Tibial nerve (tissue), 4 donors: ENCODE measurements around the gene UPF3A. TPM values are rescaled to one million over a fixed set of nuclear protein-coding genes. Genes with fewer than 3 reads are reported as not detected.

Experiments used
- DNase-seq, 2 donors: peaks; one replicate each; pipeline ENCODE4 v3.0.0-alpha.2; 2019; ENCODE audit warnings: low spot score in 2 of 2
- H3K27ac ChIP-seq, 4 donors: fragments of 200-600 bp; sonication (generic) in 3 of 4; one replicate each; pipeline ENCODE4 v1.5.1; 2017 to 2019; ENCODE audit warnings: mild to moderate bottlenecking in 1 of 4
- H3K27me3 ChIP-seq, 2 donors: fragments of 200-600 bp; sonication (generic) in 1 of 2; one replicate each; pipeline versions ENCODE4 v1.5.1 to v1.6.0; 2017 to 2019
- H3K36me3 ChIP-seq, 3 donors: fragments of 200-600 bp; sonication (generic); one replicate each; pipeline ENCODE4 v1.5.1; 2018 to 2019
- H3K4me1 ChIP-seq, 4 donors: fragments of 200-600 bp; sonication (generic) in 3 of 4; one replicate each; pipeline ENCODE4 v1.5.1; 2017 to 2019
- H3K4me3 ChIP-seq, 4 donors: fragments of 200-600 bp; sonication (generic) in 3 of 4; one replicate each; pipeline ENCODE4 v1.5.1; 2017 to 2019; ENCODE audit warnings: mild to moderate bottlenecking in 1 of 4, moderate library complexity in 1 of 4
- H3K9me3 ChIP-seq, 4 donors: fragments of 200-600 bp; sonication (generic) in 3 of 4; one replicate each; pipeline ENCODE4 v1.5.1; 2017 to 2019
- EP300 ChIP-seq, 2 donors: sonication (generic); formaldehyde crosslinking; IDR thresholded peaks; one replicate each; pipeline ENCODE4 v1.6.1; 2017; ENCODE audit warnings: antibody characterized with exemption in 2 of 2, mild to moderate bottlenecking in 1 of 2
- POLR2A ChIP-seq, 2 donors: fragments of 450-650 bp; IDR thresholded peaks; one replicate each; pipeline ENCODE4 v1.6.1; 2017; ENCODE audit warnings: antibody characterized with exemption in 2 of 2, mild to moderate bottlenecking in 2 of 2, moderate library complexity in 2 of 2
- WGBS, 2 donors: methylation state at CpG; one replicate each; pipeline ENCODE4 v1.1.5; 2018; 5-methylcytosine and 5-hydroxymethylcytosine counted together
- total RNA-seq, 4 donors: library from RNA; depleted of rRNA; stranded (reverse); fragments of >200 nt; gene quantifications; one replicate each; pipeline ENCODE4 v1.1.0, GENCODE V29; 2016
- TF ChIP-seq, protein P1 (sequence below), 5 experiments: fragments of 200-600 bp in 3 of 5; fragments of 450-650 bp in 2 of 5; sonication (generic) in 3 of 5; IDR thresholded peaks; one replicate each; pipeline ENCODE4 v1.5.1; 2016 to 2019; ENCODE audit warnings: antibody characterized with exemption in 5 of 5, mild to moderate bottlenecking in 3 of 5, moderate library complexity in 2 of 5

Gene UPF3A
- total RNA-seq, 4 donors from 2014 or later, result 62.7 to 89.2 (median 80.2) TPM

DNA sequence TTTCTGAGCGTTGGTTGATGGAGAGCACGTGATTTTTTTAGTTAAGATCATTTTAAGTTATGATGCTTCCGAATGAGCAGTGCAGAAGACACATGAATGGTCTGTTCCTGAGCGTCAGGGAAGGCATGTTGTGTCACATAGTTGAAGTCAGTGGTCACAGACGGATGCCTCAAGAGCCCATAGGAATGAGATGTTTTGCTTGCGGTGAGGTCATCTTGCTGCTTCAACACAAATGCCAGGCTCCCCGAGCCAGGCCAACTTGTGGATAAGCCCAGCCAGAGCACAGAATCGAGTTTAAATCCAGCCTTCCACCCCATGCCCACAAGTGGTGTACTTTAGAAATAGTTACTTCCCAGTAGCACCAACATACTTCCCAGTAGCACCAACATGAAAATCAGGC, 5.4 kb downstream of the UPF3A start:
- no peak for DNase-seq
- 74 to 77% methylated on average over 8 of the region's 8 CpGs for WGBS, 2 donors
- H3K27ac ChIP-seq, result no peak overlapping the region
- TF ChIP-seq, protein P1, sequence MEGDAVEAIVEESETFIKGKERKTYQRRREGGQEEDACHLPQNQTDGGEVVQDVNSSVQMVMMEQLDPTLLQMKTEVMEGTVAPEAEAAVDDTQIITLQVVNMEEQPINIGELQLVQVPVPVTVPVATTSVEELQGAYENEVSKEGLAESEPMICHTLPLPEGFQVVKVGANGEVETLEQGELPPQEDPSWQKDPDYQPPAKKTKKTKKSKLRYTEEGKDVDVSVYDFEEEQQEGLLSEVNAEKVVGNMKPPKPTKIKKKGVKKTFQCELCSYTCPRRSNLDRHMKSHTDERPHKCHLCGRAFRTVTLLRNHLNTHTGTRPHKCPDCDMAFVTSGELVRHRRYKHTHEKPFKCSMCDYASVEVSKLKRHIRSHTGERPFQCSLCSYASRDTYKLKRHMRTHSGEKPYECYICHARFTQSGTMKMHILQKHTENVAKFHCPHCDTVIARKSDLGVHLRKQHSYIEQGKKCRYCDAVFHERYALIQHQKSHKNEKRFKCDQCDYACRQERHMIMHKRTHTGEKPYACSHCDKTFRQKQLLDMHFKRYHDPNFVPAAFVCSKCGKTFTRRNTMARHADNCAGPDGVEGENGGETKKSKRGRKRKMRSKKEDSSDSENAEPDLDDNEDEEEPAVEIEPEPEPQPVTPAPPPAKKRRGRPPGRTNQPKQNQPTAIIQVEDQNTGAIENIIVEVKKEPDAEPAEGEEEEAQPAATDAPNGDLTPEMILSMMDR (IDR thresholded peaks at IDR 0.05), result no peak
- TF ChIP-seq EP300 (IDR thresholded peaks at IDR 0.05), result no peak
- TF ChIP-seq POLR2A (IDR thresholded peaks at IDR 0.05), result no peak
- H3K4me3 ChIP-seq, result no peak overlapping the region
- H3K36me3 ChIP-seq, result peaks cover 3 to 69% (median 11%) of the 10 kb centered on the region in 3 donors
- H3K27me3 ChIP-seq, result no peaks in the 10 kb centered on the region
- no peaks in the 10 kb centered on the region for H3K9me3 ChIP-seq
- peaks cover 0 to 29% (median 8%) of the 10 kb centered on the region in 4 donors for H3K4me1 ChIP-seq

GRCh38 chr13:114288157-114288591, 6.8 kb downstream of the UPF3A start:
- H3K36me3 ChIP-seq, result peaks cover 3 to 83% (median 16%) of the 10 kb centered on the region in 3 donors
- DNase-seq, result no peak
- no peaks in the 10 kb centered on the region for H3K27me3 ChIP-seq
- TF ChIP-seq, protein P1 (IDR thresholded peaks at IDR 0.05), result no peak
- no peak for TF ChIP-seq EP300 (IDR thresholded peaks at IDR 0.05)
- TF ChIP-seq POLR2A (IDR thresholded peaks at IDR 0.05), result no peak
- WGBS, 2 donors, result 90 to 98% methylated on average over 8 of the region's 8 CpGs
- H3K4me3 ChIP-seq, result no peak overlapping the region
- no peaks in the 10 kb centered on the region for H3K9me3 ChIP-seq
- no peak overlapping the region for H3K27ac ChIP-seq
- peaks cover 0 to 21% (median 0%) of the 10 kb centered on the region in 4 donors for H3K4me1 ChIP-seq

GRCh38 chr13:114296448-114296847, 15.0 kb downstream of the UPF3A start:
- no peak for DNase-seq
- Histone ChIP-seq H3K9me3 (no peaks in the 10 kb centered on the region), H3K4me3 (no peak overlapping the region), H3K36me3 (peaks cover 2 to 87% (median 6%) of the 10 kb centered on the region in 3 donors), H3K4me1 (peaks cover 0 to 9% (median 0%) of the 10 kb centered on the region in 4 donors), H3K27me3 (no peaks in the 10 kb centered on the region), H3K27ac (no peak overlapping the region)
- TF ChIP-seq, protein P1 (IDR thresholded peaks at IDR 0.05), result no peak
- TF ChIP-seq EP300 (IDR thresholded peaks at IDR 0.05), result no peak
- no peak for TF ChIP-seq POLR2A (IDR thresholded peaks at IDR 0.05)
- WGBS, 2 donors, result 68 to 77% methylated on average over 10 of the region's 10 CpGs

GRCh38 chr13:114296902-114297301, 15.5 kb downstream of the UPF3A start:
- H3K4me3 ChIP-seq, result no peak overlapping the region
- no peak for DNase-seq
- H3K4me1 ChIP-seq, result peaks cover 0 to 9% (median 0%) of the 10 kb centered on the region in 4 donors
- H3K27ac ChIP-seq, result no peak overlapping the region
- H3K9me3 ChIP-seq, result no peaks in the 10 kb centered on the region
- H3K36me3 ChIP-seq, result peaks cover 2 to 87% (median 5%) of the 10 kb centered on the region in 3 donors
- no peaks in the 10 kb centered on the region for H3K27me3 ChIP-seq
- TF ChIP-seq POLR2A (IDR thresholded peaks at IDR 0.05), result no peak
- TF ChIP-seq, protein P1 (IDR thresholded peaks at IDR 0.05), result no peak
- no peak for TF ChIP-seq EP300 (IDR thresholded peaks at IDR 0.05)
- 89 to 90% methylated on average over 5 of the region's 5 CpGs for WGBS, 2 donors

DNA sequence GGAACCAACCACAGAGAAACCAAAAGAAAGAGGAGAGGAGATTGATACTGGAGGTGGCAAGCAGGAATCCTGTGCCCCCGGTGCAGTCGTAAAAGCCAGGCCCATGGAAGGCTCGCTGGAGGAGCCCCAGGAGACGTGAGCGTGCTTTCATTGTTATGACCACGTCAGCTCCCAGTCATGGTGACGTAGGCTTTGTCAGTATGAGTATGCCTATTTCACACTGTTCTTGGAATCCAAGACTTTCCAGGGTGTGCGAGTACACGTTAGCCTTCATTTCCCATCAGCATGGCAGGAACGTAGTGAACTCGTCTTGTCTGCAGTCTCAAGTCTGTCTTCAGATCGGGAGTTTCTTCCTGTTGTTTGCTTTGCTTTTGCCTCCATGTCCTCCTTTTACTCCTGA, 17.5 kb downstream of the UPF3A start:
- no peak for TF ChIP-seq POLR2A (IDR thresholded peaks at IDR 0.05)
- no peak for TF ChIP-seq EP300 (IDR thresholded peaks at IDR 0.05)
- TF ChIP-seq, protein P1 (IDR thresholded peaks at IDR 0.05), result no peak
- 82 to 89% methylated on average over 12 of the region's 12 CpGs for WGBS, 2 donors
- Histone ChIP-seq H3K4me3 (no peak overlapping the region), H3K4me1 (peaks cover 0 to 9% (median 0%) of the 10 kb centered on the region in 4 donors), H3K27ac (no peak overlapping the region), H3K27me3 (no peaks in the 10 kb centered on the region), H3K9me3 (no peaks in the 10 kb centered on the region), H3K36me3 (peaks cover 0 to 92% (median 2%) of the 10 kb centered on the region in 3 donors)
- no peak for DNase-seq
